HG03196 (cell line): Measurements from ENCODE around the gene SUSD4.

ENCODE experiments used
- ATAC-seq: cut with Tn5 transposase; IDR thresholded peaks from one replicate; pipeline ENCODE4 v1.9.1; 2021; ENCODE audit not compliant: unreplicated experiment

The SUSD4 gene

DNA sequence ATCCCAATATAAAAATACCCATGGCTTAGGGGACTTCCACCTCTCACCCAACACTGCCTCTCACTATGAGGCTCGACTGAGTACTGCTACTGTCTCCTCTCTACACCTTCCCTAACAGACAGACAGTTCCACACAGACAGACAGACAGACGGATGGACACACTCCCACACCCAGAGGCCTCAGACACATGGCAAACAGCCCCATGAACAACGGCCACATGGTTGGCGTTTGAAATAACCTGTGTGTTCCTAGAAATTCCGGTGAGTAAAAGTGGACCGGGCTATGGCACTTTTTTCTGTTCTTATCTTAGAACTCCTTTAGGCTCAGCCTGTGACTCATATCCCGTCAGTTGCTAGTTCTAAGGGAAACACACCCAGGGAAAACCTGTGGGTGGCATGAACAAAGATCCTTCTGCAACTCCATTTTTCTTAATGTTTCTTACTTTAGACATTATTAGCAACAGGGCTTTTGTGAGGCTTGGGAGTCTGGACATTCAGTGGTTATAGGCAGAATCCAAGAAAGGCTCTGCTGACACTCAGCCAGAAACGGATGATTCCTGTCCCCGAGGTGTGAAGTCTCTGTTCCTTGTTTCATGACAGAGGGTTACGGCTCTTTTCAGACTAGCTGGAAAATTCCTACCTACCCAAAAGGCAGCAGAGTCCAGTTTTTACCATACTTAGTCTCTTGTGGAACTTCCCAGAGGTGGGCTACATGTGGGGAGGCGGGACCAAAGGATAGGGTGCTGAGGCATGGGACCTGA is 130.4 kb downstream of the SUSD4 start:
- no peak for ATAC-seq

DNA sequence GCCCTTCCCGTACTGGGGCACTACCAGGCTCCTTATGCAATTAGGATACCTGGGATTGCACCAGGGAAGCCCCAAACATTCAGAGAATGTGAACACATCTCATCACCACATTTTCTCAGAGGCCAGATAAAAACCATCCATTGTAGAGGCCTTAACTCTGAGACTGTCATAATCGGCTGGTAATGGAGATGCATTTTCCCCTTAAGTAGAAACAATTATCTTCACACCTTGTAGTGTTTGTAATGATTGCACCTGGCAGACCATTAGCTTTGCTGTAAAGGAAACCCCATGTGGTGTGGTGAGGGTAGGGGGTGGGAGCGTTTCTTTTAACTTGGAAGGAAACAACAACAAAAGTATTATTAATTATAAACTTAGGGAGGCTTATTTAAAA is 131.0 kb downstream of the SUSD4 start:
- ATAC-seq, result no peak

DNA sequence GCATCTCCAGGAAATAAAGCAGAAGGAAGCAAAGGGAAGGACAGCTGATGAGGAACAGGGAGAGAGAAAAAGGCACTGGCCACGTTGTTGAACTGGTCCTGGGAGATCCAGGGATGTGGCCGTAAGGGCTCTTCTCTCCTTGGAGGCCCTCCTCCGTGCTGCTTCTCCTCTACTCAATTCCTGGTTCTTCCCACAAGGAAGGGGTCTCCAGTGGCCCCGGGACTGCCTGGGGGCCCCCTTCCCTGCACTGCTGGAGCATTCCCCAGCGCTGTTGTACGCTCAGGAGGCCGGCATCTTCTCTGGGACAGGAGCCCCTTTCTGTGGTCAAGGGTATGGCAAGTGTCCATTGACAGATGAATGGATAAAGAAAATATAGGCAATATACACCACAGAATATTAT is 132.4 kb downstream of the SUSD4 start:
- ATAC-seq, result no peak

DNA sequence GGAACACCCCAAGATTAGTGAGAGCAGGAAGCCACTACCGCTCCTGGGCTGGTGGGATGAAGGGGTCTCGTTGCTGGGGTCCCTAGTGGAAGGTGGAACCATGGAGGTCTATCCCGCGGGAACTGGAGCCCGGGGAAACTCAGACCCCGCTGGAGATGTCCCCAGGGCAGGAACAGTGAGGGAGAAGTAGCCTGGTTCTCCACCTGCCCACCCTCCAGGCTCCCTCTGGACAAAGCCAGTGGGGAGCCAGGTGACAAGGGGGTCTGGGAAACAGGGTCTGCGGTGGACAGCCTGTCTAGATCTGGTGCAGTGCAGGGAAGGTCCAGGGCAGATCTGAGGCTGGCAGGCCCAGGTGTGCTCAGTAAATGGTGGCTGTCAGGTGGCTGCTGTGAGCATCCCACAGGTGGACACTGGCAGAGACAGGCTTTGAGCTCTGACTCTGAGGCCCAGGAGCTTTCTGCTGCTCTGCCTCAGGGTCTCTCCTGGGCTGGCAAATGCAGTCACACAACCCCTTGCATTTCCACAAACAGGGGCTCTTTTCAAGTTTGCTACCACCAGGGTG is 132.9 kb downstream of the SUSD4 start:
- no peak for ATAC-seq

DNA sequence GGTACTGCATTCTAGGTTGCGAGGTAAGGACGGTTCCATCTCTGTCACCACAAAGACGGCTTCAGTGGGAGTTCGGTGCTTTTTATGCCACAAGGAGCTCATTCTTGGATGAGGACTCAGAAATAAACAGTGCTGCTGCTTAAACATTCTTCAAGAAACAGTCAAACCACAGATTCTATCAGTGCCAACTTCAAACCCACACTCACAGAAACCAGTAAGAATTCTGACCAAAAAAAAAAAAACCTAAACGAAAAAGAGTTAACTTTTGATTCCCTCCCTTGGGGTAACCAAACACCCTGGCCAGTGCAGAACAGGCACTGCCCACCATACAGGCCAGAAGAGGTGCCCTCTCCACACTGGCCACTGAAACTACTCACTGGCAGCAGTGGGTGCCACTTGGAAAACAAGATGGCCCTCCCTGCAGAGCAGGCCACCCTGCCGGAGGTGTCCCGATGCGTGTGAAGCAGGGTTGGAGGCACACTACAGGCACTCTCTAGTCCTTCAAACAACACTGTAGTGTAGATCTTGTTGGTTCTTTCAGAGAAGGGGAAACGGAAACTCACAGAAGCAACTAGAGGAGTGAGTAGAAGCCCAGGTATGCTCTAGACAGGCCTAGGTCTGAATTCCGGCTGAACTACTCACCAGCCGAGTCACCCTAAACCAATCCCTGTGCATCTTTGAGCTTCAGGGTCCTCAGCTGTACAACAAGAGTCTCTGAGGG is 133.7 kb downstream of the SUSD4 start:
- no peak for ATAC-seq

DNA sequence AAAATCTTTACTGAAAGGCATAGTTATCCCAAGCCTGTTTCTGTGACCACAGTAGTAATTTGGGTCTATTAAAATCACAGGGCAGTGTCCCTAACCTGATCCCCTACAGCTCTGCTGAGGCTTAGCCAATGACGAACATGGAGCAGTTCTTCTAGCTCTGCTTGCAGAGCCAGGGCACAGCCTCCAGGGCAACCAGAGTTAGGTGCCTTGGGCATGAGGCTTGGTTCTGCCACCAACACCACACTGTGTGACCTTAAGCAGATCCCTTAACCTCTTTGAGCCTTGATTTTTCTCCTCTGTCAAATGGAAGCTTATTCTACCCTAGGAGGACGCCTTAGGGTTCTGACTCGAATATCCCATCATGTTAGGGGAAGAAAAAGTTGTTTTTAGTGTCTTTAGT is 134.2 kb downstream of the SUSD4 start:
- ATAC-seq, result no peak

GRCh38 chr1:223228931-223229528 is 134.9 kb downstream of the SUSD4 start:
- no peak for ATAC-seq

DNA sequence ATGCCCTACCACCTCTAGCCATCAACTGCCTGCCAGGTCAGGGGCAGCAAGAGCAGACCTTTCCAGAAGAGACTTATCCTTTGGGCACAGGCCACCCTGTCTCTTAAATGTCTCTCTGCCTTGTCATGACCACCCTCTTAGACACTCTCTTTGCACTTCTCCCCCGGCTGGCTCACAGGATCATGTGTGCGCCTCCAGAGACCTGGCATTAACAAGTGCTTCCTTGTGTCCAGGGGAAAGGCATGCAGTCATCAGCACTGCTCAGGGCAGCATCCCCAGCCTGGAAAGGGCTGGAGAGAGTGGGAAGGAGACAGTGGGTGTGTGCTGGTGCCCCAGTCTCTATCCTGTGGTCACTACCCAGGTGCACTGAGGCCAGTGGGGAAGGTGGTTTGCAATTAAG is 135.8 kb downstream of the SUSD4 start:
- ATAC-seq, result no peak

- no peak for ATAC-seq
These were observed 136.3 kb downstream of the SUSD4 start for GRCh38 chr1:223227486-223228196.

- no peak for ATAC-seq
These were observed 136.9 kb downstream of the SUSD4 start for GRCh38 chr1:223227031-223227430.

- no peak for ATAC-seq
These were observed 137.7 kb downstream of the SUSD4 start for GRCh38 chr1:223226271-223226670.

DNA sequence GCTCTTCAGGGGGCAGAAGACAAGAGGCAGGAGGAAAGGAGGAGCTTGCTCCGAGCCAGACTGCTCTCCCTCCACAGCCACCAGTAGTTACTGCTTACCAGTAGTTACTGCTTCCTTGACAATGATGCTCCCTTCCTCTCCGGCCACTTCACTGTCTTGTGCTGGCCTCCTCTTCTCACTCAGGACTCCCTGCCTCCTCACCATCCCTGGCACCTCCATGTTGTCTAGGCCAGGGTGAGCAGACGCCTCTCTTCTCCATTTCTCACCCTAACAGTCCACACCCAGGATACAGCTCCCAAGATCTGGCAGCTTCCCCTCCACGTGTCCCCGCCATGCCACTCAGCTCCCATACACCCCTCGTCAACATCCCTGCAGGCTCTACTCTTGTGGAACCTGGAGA is 138.5 kb downstream of the SUSD4 start:
- ATAC-seq, result no peak

GRCh38 chr1:223225061-223225460 is 138.9 kb downstream of the SUSD4 start:
- ATAC-seq, result no peak

DNA sequence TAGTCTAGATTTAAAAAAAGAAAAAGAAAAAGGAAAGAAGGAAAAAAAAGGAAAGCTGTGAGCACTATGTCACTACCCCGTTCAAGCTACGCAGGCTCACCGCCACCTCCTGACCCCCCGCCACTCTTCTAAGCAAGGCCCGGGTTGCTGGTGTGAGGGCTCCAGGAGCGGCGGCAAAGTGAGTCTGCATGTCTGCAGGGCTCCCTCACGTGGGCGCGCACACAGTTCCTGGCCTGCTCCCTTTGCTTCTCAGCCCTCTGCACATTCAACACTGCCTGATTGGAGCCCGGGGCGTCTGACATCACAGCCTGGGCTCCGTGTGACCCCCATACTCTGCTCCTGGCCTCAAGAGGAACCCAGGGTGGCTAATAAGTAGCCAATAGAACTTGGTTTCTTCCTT is 139.5 kb downstream of the SUSD4 start:
- no peak for ATAC-seq

DNA sequence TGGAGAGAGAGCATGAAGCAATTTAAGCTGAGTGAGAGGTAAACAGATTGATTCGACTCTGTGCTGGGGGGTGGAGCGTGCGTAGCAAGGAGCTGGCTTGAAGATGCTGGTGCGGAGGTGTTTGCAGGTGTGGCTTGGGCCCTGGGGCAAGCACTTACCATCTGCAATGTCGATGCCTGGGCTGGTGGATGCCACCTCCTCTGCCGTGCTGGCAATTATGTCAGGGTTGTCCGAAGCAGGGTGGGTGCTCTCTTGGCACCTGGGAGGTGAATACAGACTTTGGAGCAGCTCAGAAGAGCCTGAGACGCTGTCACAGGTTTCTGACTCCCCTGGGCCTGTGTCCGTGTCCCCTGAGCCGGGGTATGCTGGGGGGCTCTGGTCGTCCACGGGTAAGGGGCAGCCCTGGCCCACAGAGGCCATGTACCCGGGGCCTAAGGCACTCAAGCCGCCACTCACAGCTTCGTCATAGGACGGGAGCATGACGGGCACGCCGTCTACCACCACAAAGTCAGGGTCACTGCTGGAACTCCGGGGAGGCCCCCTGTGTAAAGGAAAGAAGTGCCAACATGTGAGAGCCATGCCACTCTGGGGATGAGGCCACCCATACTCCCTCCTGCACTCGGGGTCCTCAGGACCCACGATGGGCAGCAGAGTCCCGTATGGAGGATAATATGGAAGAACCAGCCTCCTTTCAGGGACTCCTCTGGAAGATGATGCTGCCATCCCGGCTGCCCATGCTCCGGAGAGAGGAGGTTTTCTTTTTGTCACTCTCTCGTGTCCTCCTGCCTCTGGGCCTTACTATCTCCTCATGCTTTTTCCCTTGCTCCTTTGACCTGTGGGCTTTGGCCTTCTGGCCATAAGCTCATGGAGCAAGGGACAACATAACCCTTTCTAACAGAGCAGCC is 140.6 kb downstream of the SUSD4 start:
- no peak for ATAC-seq

DNA sequence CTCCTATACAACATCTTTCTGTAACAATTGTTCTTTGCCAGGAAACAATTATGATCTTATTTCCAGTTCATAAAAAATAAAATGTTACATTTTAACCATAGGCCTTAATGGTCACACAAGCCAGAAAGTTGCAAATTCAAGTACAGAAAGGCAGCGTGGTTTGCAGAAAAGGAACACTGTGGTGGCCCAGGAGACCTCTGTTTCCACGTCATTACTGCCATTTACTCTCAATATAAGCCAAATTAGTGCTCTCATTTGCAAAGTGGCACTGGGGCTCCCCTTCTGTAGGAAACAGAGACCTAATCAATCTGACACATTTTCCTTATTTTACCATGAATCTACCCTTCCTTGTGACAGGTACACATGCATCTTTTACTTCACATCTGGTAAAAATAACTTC is 141.6 kb downstream of the SUSD4 start:
- no peak for ATAC-seq

- ATAC-seq, result no peak
These were observed 142.3 kb downstream of the SUSD4 start for GRCh38 chr1:223221686-223222085.

GRCh38 chr1:223219846-223220610 is 143.9 kb downstream of the SUSD4 start:
- ATAC-seq, result no peak

DNA sequence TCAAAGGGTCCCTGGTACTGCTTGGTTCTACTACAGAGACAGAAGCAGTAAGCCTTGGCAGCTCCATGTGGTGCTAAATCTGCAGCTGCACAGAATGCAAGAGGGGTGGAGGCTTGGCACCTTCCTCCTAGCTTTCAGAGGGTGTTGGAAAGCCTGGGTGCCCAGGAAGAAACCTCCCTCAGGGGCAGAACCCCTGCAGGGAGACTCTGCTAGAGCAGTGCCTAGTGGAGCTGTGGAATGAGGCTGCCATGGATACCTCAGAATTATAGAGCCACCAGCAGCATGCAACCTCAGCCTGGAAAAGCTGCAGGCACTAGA is 144.7 kb downstream of the SUSD4 start:
- ATAC-seq, result no peak

- ATAC-seq, result no peak
These were observed 146.2 kb downstream of the SUSD4 start for GRCh38 chr1:223217781-223218180.
